HG03432 (cell line): ENCODE data around the gene SNX24.
"Not testable (repeated sequence)": the region's sequence is repeated elsewhere in the genome, so short reads cannot be mapped to it uniquely, and the experiment has no call there.

Experiments
- ATAC-seq: cut with Tn5 transposase; IDR thresholded peaks from one replicate; pipeline ENCODE4 v1.9.1; 2021; ENCODE audit warnings: mild to moderate bottlenecking, moderate library complexity; ENCODE audit not compliant: unreplicated experiment

SNX24 gene

GRCh38 chr5:122870219-122870856, 24.9 kb downstream of the SNX24 start:
- no peak for ATAC-seq

DNA sequence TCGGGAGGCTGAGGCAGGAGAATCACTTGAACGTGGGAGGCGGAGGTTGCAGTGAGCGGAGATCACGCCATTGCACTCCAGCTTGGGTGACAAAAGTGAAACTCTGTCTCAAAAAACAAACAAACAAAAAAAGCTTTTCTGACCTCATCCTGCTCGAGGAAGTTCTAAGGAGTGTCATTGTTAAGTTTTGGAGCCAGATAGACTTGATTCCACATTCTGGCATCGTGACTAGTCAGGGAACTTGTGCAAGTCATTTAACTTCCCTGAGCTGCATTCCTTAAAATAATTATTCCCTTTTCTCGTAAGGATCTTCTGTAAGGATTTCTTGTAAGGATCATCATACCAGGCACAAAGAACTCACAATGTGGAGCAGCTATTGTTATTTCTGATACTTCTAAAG, 26.2 kb downstream of the SNX24 start:
- no peak for ATAC-seq

GRCh38 chr5:122874179-122874875, 28.9 kb downstream of the SNX24 start:
- no peak for ATAC-seq

DNA sequence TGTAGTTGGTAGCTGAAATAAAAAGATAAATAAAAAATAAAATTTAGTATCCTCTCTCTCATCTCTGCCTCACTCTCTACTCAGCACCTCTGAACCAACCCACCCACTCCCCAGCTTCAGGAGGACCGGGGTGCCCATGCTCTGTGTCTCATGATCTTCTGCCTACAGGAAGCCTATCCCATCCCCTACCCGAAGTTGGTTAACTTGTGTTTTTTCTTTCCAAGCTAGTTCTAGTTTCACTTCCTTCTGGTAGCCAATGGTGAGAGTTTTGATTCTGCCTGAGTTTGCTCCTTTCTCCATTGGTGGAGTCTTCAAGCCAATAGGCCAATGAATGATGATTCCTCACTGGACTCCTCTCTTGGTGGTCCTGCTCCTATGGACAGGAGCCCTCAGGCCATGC, 32.1 kb downstream of the SNX24 start:
- ATAC-seq, result peak; percentile 66

DNA sequence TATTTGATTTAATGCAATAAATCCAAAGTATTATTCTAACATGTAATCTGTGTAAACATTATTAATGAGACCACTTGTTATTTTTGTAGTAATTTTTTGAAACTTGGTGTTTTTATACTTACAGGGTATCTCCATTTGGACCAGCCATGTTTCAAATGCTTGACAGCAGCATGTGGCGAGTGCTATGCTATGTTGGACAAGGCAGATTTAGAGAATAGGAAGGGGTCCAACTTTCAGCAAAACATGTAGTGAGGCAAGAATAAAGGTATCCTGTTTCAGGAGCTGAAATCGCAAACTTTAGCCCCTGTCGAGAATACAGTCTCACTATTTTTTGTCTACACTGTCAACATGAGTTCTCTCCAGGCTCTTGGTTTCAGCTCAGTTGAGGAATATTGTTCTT, 33.7 kb downstream of the SNX24 start:
- ATAC-seq, result no peak

DNA sequence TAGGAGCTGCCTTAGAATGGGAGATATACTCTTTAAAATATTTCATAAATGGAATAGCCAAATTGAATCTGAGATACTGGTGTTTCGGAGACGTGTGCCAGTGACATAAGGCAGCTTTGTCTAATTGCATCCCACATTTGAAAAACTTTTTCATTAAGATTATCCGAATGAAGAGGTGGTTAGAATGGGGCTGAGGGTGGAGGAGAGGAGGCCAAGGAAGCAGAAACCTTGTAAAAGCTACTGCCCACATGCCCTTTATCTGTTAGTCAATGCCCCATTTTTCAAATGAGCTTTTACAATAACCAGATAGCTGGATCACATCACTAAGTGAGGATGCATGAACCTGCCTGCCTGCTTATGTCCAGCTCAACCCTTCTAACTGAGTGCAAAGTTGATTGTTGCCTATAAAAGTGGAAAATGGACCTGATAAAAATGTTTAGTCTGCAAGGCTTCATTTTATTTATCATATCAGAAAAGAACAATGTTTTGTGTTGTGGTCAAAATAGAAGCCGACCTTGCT, 34.8 kb downstream of the SNX24 start:
- no peak for ATAC-seq

- peak; percentile 67 for ATAC-seq
Measured at GRCh38 chr5:122880749-122881148, 35.3 kb downstream of the SNX24 start.

DNA sequence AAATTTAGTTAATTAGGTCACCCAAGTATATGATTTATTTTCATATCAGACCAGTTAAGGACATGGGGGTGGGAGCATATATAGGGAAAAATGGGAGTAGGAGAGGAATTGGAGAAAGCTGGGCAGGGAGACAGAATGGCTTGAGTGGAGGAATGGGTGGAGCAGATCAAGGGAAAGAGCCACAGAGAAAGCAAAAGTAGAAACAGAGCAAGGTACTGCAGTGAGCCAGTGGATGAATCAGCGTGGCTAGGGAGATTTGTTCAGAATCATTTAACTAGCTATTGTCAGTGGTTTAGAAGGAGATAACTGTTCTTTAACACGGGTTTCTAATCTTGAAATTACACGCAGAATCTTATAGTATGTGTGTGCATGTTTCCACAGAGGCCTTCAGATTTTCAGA, 37.4 kb downstream of the SNX24 start:
- ATAC-seq, result no peak

DNA sequence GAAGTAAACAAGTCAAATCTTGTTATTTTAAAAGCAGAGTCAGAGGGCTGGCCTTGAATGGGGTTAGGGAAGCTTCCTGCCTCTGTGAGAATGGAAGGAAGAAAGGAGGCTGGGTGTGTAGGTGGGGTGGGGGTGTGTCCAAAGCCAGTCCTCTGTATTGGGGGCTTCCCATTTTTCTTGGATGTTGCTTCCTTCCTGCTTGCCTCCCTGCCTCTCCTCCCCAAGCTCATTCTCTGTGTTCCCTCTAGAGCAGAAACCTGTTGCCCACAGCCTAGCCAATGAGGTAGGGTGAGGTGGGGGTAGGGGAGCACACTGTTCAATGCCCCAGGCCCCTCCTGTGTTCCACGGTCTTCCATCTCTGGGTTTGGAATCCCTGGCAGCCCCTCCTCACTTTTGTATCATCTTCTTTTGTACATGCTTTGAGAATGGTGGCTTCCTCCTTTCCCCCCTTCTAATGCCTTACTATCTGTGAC, 39.7 kb downstream of the SNX24 start:
- no peak for ATAC-seq

DNA sequence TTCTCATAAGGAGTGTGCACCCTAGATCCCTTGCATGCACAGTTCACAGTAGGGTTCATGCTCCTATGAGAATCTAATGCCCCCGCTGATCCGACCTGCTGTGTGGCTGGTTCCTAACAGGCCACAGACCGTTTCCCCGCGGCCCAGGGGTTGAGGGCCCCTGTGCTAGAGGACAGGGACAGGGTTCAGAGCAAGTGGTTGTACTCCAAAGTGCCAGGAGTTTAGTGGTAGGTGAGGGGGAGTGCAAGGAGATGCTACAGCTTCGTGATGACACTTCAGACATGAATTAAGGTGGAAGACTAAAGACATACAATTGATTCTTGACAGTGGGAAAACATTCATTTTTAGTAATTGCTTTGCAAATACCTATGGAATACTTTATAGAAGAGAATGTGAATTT, 40.5 kb downstream of the SNX24 start:
- ATAC-seq, result no peak

DNA sequence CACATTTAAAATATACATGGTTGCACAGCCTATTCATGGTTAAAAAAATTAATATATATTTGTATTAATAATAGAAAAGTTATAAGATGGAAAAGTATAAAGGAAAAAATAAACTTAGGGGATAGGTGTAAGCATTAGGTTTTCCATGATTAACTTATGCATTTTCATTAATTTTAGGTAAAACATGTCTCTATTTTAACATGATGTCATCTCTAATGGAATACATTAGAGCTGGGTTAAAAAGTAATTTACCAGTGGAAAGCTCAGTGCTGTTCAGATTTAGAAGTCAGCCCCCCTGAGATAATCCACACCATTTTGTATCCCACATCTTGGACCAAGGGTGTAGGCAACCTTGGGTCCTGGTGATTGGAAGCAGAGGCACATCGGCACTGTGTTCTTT, 49.7 kb downstream of the SNX24 start:
- no peak for ATAC-seq

- ATAC-seq, result no peak
Measured at GRCh38 chr5:122896598-122897282, 51.3 kb downstream of the SNX24 start.

GRCh38 chr5:122897283-122897602, 51.8 kb downstream of the SNX24 start:
- ATAC-seq, result no peak

- ATAC-seq, result no peak
Measured at GRCh38 chr5:122901346-122901745, 55.9 kb downstream of the SNX24 start.

- peak; percentile 45 for ATAC-seq
Measured at GRCh38 chr5:122902263-122902662, 56.9 kb downstream of the SNX24 start.

DNA sequence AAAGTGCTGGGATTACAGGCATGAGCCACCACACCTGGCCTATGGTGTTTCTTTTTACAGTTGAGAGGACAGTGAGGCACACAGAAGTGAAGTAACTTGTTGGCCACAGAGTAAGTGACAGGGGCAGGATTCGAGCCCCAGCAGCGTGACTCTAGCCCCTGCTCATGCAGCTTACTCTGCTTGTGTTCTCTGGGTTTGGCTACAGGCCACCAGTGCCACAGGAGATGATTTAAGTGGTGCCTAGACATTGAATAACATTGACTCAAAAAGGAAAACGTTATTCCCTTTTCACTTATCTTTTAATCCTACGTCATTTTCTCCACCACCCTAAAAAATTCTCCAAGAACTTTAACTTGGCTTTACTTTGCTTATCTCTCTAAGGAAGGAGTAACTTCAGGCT, 61.4 kb downstream of the SNX24 start:
- no peak for ATAC-seq

DNA sequence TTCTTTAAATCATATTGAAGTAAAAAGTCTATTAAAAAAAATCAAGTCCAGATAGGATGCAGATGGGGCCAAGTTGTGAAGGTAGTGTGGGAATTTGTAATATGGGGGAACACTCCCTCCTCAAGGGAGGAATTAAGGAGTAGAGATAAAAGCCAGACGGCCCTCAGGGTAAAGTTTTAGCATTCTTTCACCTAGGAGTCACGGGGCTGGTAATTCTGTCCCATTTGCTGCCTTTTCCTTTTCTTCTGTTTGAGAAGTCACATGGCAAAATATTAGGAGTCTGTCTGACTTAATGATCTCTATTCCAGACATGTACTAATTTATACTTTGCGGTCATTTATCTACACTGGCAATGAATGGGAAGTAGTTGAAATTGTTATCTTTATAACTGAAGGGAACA, 61.9 kb downstream of the SNX24 start:
- ATAC-seq, result no peak

DNA sequence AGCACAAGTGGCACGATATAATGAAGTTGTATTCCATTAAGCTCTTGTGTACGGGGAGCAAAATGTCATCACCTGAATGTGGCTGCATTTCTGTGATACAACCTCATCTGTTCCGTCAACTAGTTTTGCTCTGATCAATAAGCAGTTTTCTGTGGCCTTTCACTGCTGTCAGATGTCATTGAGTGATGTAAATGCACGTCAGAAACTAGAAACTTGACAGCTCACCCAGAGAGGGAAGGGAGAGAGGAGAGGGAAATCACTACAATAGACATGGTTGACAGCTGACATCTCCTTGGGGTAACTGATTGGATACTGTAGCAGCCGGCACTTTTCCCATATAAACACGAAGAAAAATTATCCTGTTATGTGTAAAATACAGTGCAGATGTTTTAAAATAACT, 62.7 kb downstream of the SNX24 start:
- no peak for ATAC-seq

GRCh38 chr5:122908662-122909061, 63.2 kb downstream of the SNX24 start:
- no peak for ATAC-seq

DNA sequence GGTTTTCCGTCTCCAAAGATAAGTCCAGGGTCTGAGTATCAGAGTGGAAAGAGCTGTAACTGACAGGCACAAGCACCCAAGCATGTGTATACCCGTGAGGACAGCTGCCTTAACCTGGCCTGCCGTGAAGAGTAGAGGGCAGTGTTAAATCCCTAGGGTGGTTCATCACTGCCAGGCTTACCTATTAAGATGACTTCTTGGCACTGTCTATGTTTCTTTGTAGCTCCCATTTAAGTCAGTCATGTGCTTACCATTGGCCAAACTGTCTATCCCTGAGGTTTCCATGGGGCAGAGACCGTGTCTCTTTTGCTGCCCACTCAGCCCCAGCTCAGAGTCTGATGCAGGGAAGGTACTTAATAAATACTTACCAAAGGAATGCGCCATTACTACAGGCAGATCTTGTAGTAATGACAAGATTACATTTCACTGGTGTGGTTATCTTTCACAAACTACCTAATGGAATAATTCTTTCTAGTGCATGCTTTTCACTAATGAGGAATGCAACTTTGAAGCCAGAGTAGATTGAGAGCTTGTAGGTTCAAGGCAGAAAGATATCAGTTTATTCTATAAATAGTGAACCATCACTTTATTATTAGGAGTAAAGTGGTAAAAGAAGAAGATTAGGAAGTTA, 64.2 kb downstream of the SNX24 start:
- no peak for ATAC-seq

DNA sequence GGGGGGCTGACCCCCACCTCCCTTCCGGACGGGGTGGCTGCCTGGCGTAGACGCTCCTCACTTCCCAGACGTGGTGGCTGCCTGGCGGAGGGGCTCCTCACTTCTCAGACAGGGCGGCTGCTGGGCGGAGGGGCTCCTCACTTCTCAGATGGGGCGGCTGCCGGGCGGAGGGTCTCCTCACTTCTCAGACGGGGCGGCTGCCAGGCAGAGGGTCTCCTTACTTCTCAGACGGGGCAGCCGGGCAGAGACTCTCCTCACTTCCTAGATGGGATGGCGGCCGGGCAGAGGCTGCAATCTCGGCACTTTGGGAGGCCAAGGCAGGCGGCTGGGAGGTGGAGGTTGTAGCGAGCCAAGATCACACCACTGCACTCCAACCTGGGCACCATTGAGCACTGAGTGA, 68.0 kb downstream of the SNX24 start:
- not testable (repeated sequence) for ATAC-seq
